Fibroblast of the aortic adventitia (primary cell): ENCODE measurements around the gene ZNF331. TPM values are rescaled to one million over a fixed set of nuclear protein-coding genes. Genes with fewer than 3 reads are reported as not detected.

Experiments
- DNase-seq: peaks from one replicate; pipeline ENCODE4 v3.0.0-alpha.2; 2010; ENCODE audit warnings: low read depth
- H3K4me3 ChIP-seq: 2 replicates; pipeline ENCODE4 v1.5.1; 2011; ENCODE audit warnings: low read depth, mild to moderate bottlenecking, control low read depth, low read length, moderate library complexity
- total RNA-seq: library from RNA; depleted of rRNA; stranded (reverse); fragments of >200 nt; gene quantifications from 2 replicates; pipeline ENCODE4 v1.2.3, GENCODE V29; 2012; ENCODE audit warnings: low replicate concordance
- TF ChIP-seq, protein P1 (sequence below): IDR thresholded peaks from 2 replicates; pipeline ENCODE4 v1.5.1; 2011; ENCODE audit warnings: mild to moderate bottlenecking, low read length, control low read depth, inconsistent platforms; ENCODE audit not compliant: insufficient read depth

Gene ZNF331
- total RNA-seq, 1 donor = 10.6 TPM

DNA sequence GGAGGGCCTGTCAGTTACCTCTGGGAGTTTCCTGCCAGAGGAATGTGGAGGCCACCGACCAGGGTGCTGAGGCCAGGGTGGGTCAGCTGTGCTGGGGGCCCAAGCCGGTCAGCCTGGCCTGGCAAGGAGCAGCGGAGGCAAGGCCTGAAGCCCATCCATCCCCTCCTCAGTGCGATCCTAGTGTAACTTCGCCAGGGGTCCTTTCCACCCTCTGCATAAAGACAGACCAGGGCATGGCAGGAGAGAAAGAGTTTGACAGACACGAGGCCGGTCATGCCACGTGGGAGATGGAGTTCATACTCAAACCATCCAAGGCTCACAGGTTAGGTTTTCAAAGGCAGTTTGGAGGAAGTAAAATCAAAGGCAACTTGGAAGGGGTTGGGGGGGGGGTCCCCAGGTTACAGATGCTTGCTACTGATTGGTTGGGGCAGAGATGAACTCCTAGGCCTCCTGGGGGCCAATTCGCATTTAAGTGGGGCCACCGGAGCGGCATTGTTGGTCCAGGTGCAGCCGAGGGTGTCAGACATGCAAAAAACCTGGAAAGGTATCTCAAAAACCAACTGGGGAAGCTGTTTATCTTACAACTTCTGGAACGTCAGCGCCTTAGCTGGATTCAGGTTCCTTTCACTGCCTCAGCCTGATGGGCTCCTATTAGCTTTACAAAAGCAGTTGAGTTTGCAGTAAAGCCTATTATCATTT lies 57.0 kb downstream of the ZNF331 start:
- H3K4me3 ChIP-seq = no peak overlapping the region
- DNase-seq = no peak
- TF ChIP-seq, protein P1, sequence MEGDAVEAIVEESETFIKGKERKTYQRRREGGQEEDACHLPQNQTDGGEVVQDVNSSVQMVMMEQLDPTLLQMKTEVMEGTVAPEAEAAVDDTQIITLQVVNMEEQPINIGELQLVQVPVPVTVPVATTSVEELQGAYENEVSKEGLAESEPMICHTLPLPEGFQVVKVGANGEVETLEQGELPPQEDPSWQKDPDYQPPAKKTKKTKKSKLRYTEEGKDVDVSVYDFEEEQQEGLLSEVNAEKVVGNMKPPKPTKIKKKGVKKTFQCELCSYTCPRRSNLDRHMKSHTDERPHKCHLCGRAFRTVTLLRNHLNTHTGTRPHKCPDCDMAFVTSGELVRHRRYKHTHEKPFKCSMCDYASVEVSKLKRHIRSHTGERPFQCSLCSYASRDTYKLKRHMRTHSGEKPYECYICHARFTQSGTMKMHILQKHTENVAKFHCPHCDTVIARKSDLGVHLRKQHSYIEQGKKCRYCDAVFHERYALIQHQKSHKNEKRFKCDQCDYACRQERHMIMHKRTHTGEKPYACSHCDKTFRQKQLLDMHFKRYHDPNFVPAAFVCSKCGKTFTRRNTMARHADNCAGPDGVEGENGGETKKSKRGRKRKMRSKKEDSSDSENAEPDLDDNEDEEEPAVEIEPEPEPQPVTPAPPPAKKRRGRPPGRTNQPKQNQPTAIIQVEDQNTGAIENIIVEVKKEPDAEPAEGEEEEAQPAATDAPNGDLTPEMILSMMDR = no peak

DNA sequence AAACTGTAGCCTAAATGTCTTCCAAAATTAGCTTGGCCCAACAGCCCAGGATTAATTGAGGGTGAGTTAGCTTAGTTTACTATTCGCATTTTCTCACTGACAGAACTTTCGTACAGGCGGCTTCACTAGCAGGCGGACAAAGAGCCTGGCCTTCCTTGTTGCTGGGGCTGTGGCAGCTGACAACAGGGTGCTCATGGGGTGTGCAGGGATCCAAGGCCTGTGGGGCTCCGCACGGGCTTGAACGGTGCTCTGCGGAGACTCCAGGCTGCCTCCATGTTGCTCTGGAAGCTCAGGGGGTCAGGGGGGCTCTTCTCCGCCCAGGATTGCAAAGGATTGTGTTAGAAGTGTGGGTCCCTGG lies 57.5 kb downstream of the ZNF331 start:
- TF ChIP-seq, protein P1 = no peak
- H3K4me3 ChIP-seq = no peak overlapping the region
- no peak for DNase-seq

DNA sequence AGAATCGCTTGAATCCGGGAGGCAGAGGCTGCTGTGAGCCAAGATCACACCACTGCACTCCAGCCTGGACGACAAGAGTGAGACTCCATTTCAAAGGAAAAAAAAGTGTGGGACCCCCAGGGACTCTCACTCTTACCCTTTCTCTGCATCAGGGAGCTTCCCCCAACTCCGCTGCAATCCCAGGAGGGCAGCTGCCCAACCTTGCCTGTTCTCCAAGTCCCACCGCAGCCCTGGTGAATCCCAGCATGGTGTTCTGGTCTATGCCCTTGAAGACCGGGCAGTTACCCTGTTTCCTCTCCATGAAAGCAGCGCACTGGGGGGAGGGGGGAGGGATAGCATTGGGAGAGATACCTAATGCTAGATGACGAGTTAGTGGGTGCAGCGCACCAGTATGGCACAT lies 58.1 kb downstream of the ZNF331 start:
- TF ChIP-seq, protein P1 = no peak
- no peak overlapping the region for H3K4me3 ChIP-seq
- DNase-seq = no peak

DNA sequence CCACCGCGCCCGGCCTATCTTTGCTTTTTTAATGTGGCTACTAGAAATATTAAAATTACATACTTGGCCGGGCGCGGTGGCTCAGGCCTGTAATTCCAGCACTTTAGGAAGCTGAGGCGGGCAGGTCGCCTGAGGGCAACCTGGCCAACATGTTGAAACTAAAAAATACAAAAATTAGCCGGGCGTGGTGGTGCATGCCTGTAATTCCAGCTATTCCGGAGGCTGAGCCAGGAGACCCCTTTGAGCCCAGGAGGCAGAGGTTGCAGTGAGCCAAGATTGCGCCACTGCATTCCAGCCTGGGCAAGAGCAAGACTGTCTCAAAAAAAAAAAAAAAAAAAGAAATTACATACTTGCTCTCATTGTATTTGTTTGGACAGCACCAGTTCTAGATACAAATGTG lies 59.1 kb downstream of the ZNF331 start:
- TF ChIP-seq, protein P1 = no peak
- no peak overlapping the region for H3K4me3 ChIP-seq
- DNase-seq = no peak

DNA sequence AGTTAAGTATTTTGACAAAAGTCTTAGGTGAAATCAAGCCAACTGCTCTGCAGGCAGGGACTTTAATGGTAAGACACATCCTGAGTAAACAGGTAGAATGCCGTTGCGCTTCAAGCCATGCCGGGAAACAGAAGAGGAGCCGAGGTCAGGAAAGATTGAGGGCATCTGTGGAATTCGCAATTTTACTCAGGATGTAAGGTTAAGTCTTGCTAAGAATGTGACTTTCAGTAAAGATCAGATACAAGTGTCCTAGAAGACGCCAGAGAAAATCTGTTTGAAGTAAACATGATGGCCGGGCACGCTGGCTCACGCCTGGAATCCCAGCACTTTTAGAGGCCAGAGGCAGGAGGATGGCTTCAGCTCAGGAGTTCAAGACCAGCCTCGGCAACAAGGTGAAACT lies 60.4 kb downstream of the ZNF331 start:
- TF ChIP-seq, protein P1 = no peak
- DNase-seq = no peak
- H3K4me3 ChIP-seq = no peak overlapping the region

DNA sequence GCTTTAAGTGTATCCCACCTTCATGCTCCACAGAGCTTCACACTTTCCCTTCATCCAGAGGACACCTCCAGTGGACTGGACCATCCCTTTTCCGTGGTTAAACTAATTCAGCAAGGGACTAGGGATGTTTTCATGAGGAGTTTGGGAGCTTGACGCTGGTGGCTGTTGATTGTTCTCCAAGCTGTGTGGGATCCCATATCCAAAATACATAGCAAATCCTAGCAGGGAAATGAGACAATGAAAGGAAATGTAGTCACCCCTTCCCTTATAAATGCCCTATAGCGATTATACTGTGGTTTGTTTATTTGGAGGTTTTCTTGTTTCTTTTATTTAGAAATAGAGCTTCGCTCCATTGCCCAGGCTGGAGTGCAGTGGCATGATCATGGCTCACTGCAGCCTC lies 62.3 kb downstream of the ZNF331 start:
- DNase-seq = no peak
- TF ChIP-seq, protein P1 = no peak
- H3K4me3 ChIP-seq = no peak overlapping the region

DNA sequence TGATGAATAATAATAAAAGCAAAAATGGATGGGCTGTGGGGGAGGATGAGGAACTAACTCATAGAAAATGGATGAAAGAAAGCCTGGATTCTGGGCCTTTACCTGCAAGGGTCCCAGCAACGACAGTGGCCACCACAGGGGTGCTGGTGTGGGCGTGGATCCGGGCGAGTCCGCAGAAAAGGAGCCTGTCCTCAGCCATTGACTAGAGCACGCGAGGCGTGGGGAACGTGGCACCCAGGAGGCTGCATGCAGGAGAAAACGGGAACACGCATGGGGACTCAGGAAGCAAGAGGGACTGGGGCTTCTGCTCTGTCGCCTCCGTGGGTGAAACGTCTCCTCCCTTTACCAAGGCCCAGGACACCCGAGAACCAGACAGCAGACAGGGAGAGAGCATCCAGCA lies 68.1 kb downstream of the ZNF331 start:
- no peak for DNase-seq
- no peak overlapping the region for H3K4me3 ChIP-seq
- TF ChIP-seq, protein P1 = no peak
